Stomach (tissue), 9 donors: ENCODE measurements around the gene MEIG1. TPM values are rescaled to one million over a fixed set of nuclear protein-coding genes. Genes with fewer than 3 reads are reported as not detected.
"Not testable (repeated sequence)": the region's sequence is repeated elsewhere in the genome, so short reads cannot be mapped to it uniquely, and the experiment has no call there.

Source experiments
- DNase-seq, 2 donors: peaks; one replicate each; pipeline versions ENCODE4 v3.0.0 to v3.0.0-alpha.2; 2013 to 2019
- H3K27ac ChIP-seq, 5 donors: fragments of 200-600 bp in 4 of 5; sonication (generic) in 4 of 5; one replicate each; pipeline ENCODE4 v1.5.1; 2013 to 2019; ENCODE audit warnings: mild to moderate bottlenecking in 1 of 5, moderate library complexity in 1 of 5
- H3K27me3 ChIP-seq, 3 donors: fragments of 200-600 bp; sonication (generic); one replicate each; pipeline ENCODE4 v1.5.1; 2017 to 2019; ENCODE audit warnings: mixed run types in 1 of 3
- H3K36me3 ChIP-seq, 4 donors: fragments of 200-600 bp; sonication (generic); 1 replicate in 3 of 4; 2 replicates in 1 of 4; pipeline ENCODE4 v1.5.1; 2016 to 2019
- H3K4me1 ChIP-seq, 4 donors: fragments of 200-600 bp; sonication (generic); one replicate each; pipeline ENCODE4 v1.5.1; 2016 to 2019
- H3K4me3 ChIP-seq, 4 donors: fragments of 200-600 bp; sonication (generic) in 3 of 4; one replicate each; pipeline ENCODE4 v1.5.1; 2016 to 2019; ENCODE audit warnings: mild to moderate bottlenecking in 1 of 4
- H3K9me3 ChIP-seq, 4 donors: fragments of 200-600 bp; sonication (generic); one replicate each; pipeline ENCODE4 v1.5.1; 2016 to 2019
- EP300 ChIP-seq: sonication (generic); formaldehyde crosslinking; IDR thresholded peaks from one replicate; pipeline ENCODE4 v1.6.1; 2017; ENCODE audit warnings: antibody characterized with exemption
- POLR2A ChIP-seq, 4 donors: fragments of 450-650 bp; IDR thresholded peaks; one replicate each; pipeline ENCODE4 v1.6.1; 2016; ENCODE audit warnings: antibody characterized with exemption in 4 of 4, control low read depth in 2 of 4, mild to moderate bottlenecking in 1 of 4, moderate library complexity in 1 of 4
- POLR2AphosphoS5 ChIP-seq, 3 donors: sonication (generic); formaldehyde crosslinking; IDR thresholded peaks; one replicate each; pipeline ENCODE4 v1.6.1; 2016; ENCODE audit warnings: antibody characterized with exemption in 3 of 3
- WGBS, 5 donors: extraction: QIAGEN DNeasy Blood & Tissue Kit in 3 of 5; methylation state at CpG; one replicate each; pipeline versions ENCODE4 v1.1.5 to v1.1.7; 2013 to 2018; 5-methylcytosine and 5-hydroxymethylcytosine counted together
- intact Hi-C: fragments of 100-400 bp; cut with DNase I; formaldehyde crosslinking; loops from one replicate; pipeline ENCODE4 v1.15.1; 2023; ENCODE audit warnings: low total_unique reads
- polyA plus RNA-seq, 3 donors: library from polyadenylated mRNA; stranded (reverse); fragments of 200-250 nt; gene quantifications; one replicate each; pipeline ENCODE4 v1.2.3, GENCODE V29; 2013
- total RNA-seq, 5 donors: library from RNA; depleted of rRNA; stranded (reverse); fragments of >200 nt; gene quantifications; one replicate each; pipeline versions ENCODE4 v1.1.0 to v1.2.3, GENCODE V29; 2014 to 2016
- TF ChIP-seq, protein P1 (sequence below), 7 experiments: fragments of 450-650 bp in 4 of 7; fragments of 200-600 bp in 3 of 7; sonication (generic) in 3 of 7; IDR thresholded peaks; one replicate each; pipeline ENCODE4 v1.5.1; 2016 to 2019; ENCODE audit warnings: antibody characterized with exemption in 7 of 7, control low read depth in 2 of 7, mild to moderate bottlenecking in 1 of 7
- donor health status: healthy with polysubstance abuse.
- donor health status: Bipolar disorder and iron deficiency.
- donor health status: healthy.

The MEIG1 gene
- total and polyA plus RNA-seq, 8 donors, result 0.58 TPM; not detected in 7

DNA sequence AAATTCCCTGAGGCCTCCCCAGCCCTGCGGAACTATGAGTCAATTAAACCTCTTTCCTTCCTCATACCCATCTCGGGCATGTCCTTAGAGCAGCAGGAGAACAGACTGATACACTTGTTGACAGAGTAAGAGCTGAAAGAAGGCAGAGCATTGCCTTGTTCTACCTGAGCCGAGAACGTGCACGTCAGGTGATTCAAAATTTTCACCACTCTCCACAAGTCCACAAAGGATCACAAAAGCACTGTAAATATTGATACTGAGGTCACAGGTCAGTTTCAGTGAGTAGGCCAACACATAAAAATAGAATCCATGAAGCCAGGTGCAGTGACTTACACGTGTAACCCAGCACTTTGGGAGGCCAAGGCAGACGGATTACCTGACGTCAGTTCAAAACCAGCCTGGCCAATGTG, 33.1 kb upstream of the MEIG1 start:
- peaks cover 26 to 100% (median 98%) of the 10 kb centered on the region in 4 donors for H3K36me3 ChIP-seq
- H3K9me3 ChIP-seq, result no peaks in the 10 kb centered on the region
- TF ChIP-seq POLR2AphosphoS5 (IDR thresholded peaks at IDR 0.05) (peak in 2 of 3 donors; percentile 70 to 84), EP300 (no peak)
- H3K27ac ChIP-seq, result peak overlapping the region; percentile 67 to 81 (median 73)
- H3K4me1 ChIP-seq, result no peaks in the 10 kb centered on the region
- 33 to 65% (median 55%) methylated on average over 8 of the region's 8 CpGs for WGBS, 5 donors
- intact Hi-C loops, result no loop called here
- DNase-seq, result peak; percentile 66 to 88
- no peaks in the 10 kb centered on the region for H3K27me3 ChIP-seq
- no peak overlapping the region for H3K4me3 ChIP-seq

- no peak for DNase-seq
- Histone ChIP-seq H3K4me3 (no peak overlapping the region), H3K36me3 (peaks cover 28 to 100% (median 98%) of the 10 kb centered on the region in 4 donors), H3K27me3 (no peaks in the 10 kb centered on the region), H3K9me3 (no peaks in the 10 kb centered on the region), H3K27ac (peak overlapping the region; percentile 0 to 81 (median 73)), H3K4me1 (no peaks in the 10 kb centered on the region)
- 89 to 95% (median 92%) methylated on average over 13 of the region's 13 CpGs for WGBS, 5 donors
- TF ChIP-seq POLR2A (IDR thresholded peaks at IDR 0.05) (no peak), POLR2AphosphoS5 (IDR thresholded peaks at IDR 0.05) (no peak), EP300 (no peak)
- TF ChIP-seq, protein P1, sequence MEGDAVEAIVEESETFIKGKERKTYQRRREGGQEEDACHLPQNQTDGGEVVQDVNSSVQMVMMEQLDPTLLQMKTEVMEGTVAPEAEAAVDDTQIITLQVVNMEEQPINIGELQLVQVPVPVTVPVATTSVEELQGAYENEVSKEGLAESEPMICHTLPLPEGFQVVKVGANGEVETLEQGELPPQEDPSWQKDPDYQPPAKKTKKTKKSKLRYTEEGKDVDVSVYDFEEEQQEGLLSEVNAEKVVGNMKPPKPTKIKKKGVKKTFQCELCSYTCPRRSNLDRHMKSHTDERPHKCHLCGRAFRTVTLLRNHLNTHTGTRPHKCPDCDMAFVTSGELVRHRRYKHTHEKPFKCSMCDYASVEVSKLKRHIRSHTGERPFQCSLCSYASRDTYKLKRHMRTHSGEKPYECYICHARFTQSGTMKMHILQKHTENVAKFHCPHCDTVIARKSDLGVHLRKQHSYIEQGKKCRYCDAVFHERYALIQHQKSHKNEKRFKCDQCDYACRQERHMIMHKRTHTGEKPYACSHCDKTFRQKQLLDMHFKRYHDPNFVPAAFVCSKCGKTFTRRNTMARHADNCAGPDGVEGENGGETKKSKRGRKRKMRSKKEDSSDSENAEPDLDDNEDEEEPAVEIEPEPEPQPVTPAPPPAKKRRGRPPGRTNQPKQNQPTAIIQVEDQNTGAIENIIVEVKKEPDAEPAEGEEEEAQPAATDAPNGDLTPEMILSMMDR (IDR thresholded peaks at IDR 0.05), result no peak
- intact Hi-C loops, result no loop called here
These were observed 32.3 kb upstream of the MEIG1 start for GRCh38 chr10:14926722-14927416.

DNA sequence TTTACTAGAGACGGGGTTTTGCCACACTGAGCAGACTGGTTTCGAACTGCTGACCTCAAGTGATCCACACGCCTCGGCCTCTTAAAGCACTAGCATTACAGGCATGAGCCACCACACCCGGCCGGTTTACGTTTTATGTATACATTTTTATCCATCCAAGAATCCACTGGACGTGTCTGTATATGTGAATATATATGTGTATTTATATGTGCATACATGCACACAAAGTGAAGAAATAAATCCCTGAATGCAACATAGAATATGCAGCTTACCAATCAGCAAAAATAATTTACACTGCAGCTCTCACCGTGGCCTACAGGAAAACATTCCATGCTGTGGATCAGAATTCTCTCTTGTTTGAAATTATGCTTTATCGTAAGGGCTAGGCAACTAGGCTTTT, 28.6 kb upstream of the MEIG1 start:
- no peak for DNase-seq

GRCh38 chr10:14936584-14936983, 22.6 kb upstream of the MEIG1 start:
- no peak overlapping the region for H3K4me3 ChIP-seq
- no peaks in the 10 kb centered on the region for H3K9me3 ChIP-seq
- TF ChIP-seq EP300, result no peak
- TF ChIP-seq POLR2A (IDR thresholded peaks at IDR 0.05), result no peak
- no peak for TF ChIP-seq POLR2AphosphoS5 (IDR thresholded peaks at IDR 0.05)
- TF ChIP-seq, protein P1 (IDR thresholded peaks at IDR 0.05), result no peak
- peaks cover 34 to 82% (median 74%) of the 10 kb centered on the region in 4 donors for H3K36me3 ChIP-seq
- intact Hi-C loops, result no loop called here
- WGBS, 5 donors, result 84 to 96% (median 95%) methylated on average over 2 of the region's 2 CpGs
- no peaks in the 10 kb centered on the region for H3K4me1 ChIP-seq
- H3K27me3 ChIP-seq, result no peaks in the 10 kb centered on the region
- DNase-seq, result no peak
- no peak overlapping the region for H3K27ac ChIP-seq

More for the DNA sequence above, 28.6 kb upstream of the MEIG1 start:
- Histone ChIP-seq H3K4me1 (no peaks in the 10 kb centered on the region), H3K27me3 (no peaks in the 10 kb centered on the region), H3K36me3 (peaks cover 47 to 100% (median 100%) of the 10 kb centered on the region in 4 donors), H3K27ac (no peak overlapping the region), H3K4me3 (no peak overlapping the region), H3K9me3 (no peaks in the 10 kb centered on the region)
- TF ChIP-seq EP300 (no peak), POLR2AphosphoS5 (IDR thresholded peaks at IDR 0.05) (no peak), POLR2A (IDR thresholded peaks at IDR 0.05) (no peak)
- TF ChIP-seq, protein P1 (IDR thresholded peaks at IDR 0.05), result no peak
- intact Hi-C loops, result no loop called here
- WGBS, 5 donors, result 92 to 95% (median 94%) methylated on average over 10 of the region's 10 CpGs

DNA sequence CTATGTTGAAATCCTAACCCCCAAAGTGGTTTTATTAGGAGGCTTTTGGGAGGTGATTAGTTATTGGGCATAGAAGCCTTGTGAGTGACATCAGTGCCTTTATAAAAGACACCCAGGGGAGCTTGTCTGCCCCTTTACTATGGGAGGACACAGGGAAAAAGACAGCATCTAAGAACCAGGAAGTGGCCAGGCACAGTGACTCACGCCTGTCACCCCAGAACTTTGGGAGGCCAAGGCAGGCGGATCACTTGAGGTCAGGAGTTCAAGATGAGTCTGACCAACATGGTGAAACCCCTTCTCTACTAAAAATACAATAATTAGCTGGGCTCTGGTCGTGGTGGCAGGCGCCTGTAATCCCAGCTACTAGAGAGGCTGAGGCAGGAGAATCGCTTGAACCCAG, 20.2 kb upstream of the MEIG1 start:
- WGBS, 5 donors, result 81 to 88% (median 84%) methylated on average over 4 of the region's 5 CpGs
- H3K4me3 ChIP-seq, H3K9me3 ChIP-seq, DNase-seq, H3K4me1 ChIP-seq, H3K27ac ChIP-seq, H3K27me3 ChIP-seq, intact Hi-C loops: not testable (repeated sequence)
- peaks cover 36 to 81% (median 74%) of the 10 kb centered on the region in 4 donors for H3K36me3 ChIP-seq

- H3K4me1 ChIP-seq, H3K4me3 ChIP-seq, H3K27me3 ChIP-seq, H3K27ac ChIP-seq, intact Hi-C loops, H3K9me3 ChIP-seq, DNase-seq: not testable (repeated sequence)
- 87 to 92% (median 90%) methylated on average over 13 to 17 of the region's 17 CpGs for WGBS, 5 donors
- H3K36me3 ChIP-seq, result peaks cover 31 to 83% (median 78%) of the 10 kb centered on the region in 4 donors
These were observed 16.8 kb upstream of the MEIG1 start for GRCh38 chr10:14942147-14942949.

GRCh38 chr10:14942950-14943338, 16.2 kb upstream of the MEIG1 start:
- H3K27me3 ChIP-seq, H3K4me1 ChIP-seq, H3K9me3 ChIP-seq, H3K27ac ChIP-seq, H3K4me3 ChIP-seq, intact Hi-C loops, DNase-seq: not testable (repeated sequence)
- H3K36me3 ChIP-seq, result peaks cover 37 to 87% (median 80%) of the 10 kb centered on the region in 4 donors
- 93 to 96% (median 95%) methylated on average over 6 to 7 of the region's 7 CpGs for WGBS, 5 donors
